ENCODE data around the gene POLE.

DNA sequence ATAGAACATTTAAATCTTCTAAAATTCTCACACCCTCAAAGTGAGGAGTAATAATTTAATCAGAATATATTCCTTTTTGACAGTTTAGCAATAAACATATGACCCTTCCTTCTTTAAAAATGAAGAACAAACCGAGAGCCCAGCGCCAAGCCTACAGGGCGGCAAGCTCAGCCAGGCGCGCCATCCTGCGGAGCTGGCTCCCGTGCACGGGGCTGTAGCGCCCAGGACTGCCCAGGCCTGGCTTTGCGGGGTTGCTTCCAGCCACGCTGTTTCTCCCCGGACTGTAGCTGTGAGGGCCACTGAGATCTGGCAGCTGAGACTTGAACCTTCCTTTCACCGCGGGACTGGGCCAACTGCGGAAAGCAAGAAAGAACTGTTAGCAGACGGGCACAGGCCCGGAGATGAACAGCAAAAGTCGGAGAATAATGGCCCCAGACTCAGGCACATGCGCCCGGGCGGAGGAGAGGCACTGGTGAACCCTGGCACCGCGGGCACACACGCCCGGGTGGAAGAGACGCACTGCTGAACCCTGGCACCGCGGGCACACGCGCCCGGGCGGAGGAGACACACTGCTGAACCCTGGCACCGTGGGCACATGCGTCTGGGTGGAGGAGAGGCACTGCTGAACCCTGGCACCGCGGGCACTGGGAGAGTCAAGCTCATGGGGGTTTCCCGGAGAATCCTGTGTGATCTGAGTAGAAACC, 40.1 kb upstream of the POLE start:
- no peak for TF ChIP-seq POLR2A (IDR thresholded peaks at IDR 0.05; ENCODE audit: low read depth, low read length)
- no peak for TF ChIP-seq TAF1 (IDR thresholded peaks at IDR 0.05; ENCODE audit: borderline replicate concordance, low read depth, low read length)
